Keratinocyte (primary cell): ENCODE results near the gene SKIC8. TPM values are rescaled to one million over a fixed set of nuclear protein-coding genes. Genes with fewer than 3 reads are reported as not detected.

Experiments
- DNase-seq: peaks from one replicate; pipeline ENCODE4 v3.0.0-alpha.2; 2011; ENCODE audit warnings: low read depth, missing footprints, low spot score
- FAIRE-seq: peaks from 2 replicates; lab custom pipeline; 2011; peaks lifted over from hg19 to GRCh38; lab: Jason Lieb, UNC
- H2AFZ ChIP-seq: 2 replicates; pipeline ENCODE4 v1.6.0; 2012; ENCODE audit warnings: low read length, control low read depth, inconsistent platforms; ENCODE audit not compliant: control insufficient read depth
- H3K27ac ChIP-seq: 2 replicates; pipeline ENCODE4 v1.5.1; 2011; ENCODE audit warnings: low read length; ENCODE audit not compliant: control insufficient read depth, insufficient read depth
- H3K27me3 ChIP-seq: 3 replicates; pipeline ENCODE4 v1.6.0; 2011; ENCODE audit warnings: low read length; ENCODE audit not compliant: control insufficient read depth, insufficient read depth; ENCODE audit errors: extremely low read depth
- H3K36me3 ChIP-seq, 2 experiments: 2 replicates in 1 of 2; 3 replicates in 1 of 2; pipeline ENCODE4 v1.5.1; 2011; ENCODE audit warnings: low read length in 2 of 2, mild to moderate bottlenecking in 1 of 2; ENCODE audit not compliant: control insufficient read depth in 2 of 2, insufficient read depth in 2 of 2; ENCODE audit errors: extremely low read depth in 1 of 2
- H3K4me1 ChIP-seq: 3 replicates; pipeline ENCODE4 v1.5.1; 2011; ENCODE audit warnings: low read length; ENCODE audit not compliant: control insufficient read depth, insufficient read depth; ENCODE audit errors: extremely low read depth
- H3K4me2 ChIP-seq: 3 replicates; pipeline ENCODE4 v1.6.0; 2011; ENCODE audit warnings: low read depth, low read length; ENCODE audit not compliant: control insufficient read depth, insufficient read depth; ENCODE audit errors: extremely low read depth
- H3K4me3 ChIP-seq, 3 experiments: fragments of 200-600 bp in 1 of 3; sonication (generic) in 1 of 3; 2 replicates in 2 of 3; 3 replicates in 1 of 3; pipeline ENCODE4 v1.5.1; 2011 to 2016; ENCODE audit warnings: low read length in 3 of 3, mild to moderate bottlenecking in 3 of 3, control low read depth in 2 of 3, inconsistent platforms in 1 of 3, low read depth in 1 of 3, mixed read lengths in 1 of 3, mixed run types in 1 of 3, moderate library complexity in 1 of 3; ENCODE audit not compliant: control insufficient read depth in 2 of 3, insufficient read depth in 2 of 3; ENCODE audit errors: extremely low read depth in 1 of 3
- H3K79me2 ChIP-seq: 2 replicates; pipeline ENCODE4 v1.6.0; 2012; ENCODE audit warnings: low read length; ENCODE audit not compliant: control insufficient read depth, insufficient read depth
- H3K9ac ChIP-seq: 3 replicates; pipeline ENCODE4 v1.6.0; 2011; ENCODE audit warnings: low read length; ENCODE audit not compliant: control insufficient read depth, insufficient read depth; ENCODE audit errors: extremely low read depth
- H3K9me1 ChIP-seq: 3 replicates; pipeline ENCODE4 v1.6.0; 2011; ENCODE audit warnings: low read length; ENCODE audit not compliant: control insufficient read depth, insufficient read depth; ENCODE audit errors: extremely low read depth
- H3K9me3 ChIP-seq: 2 replicates; pipeline ENCODE4 v1.5.1; 2012; ENCODE audit warnings: low read depth, low read length; ENCODE audit not compliant: control insufficient read depth
- H4K20me1 ChIP-seq: 3 replicates; pipeline ENCODE4 v1.6.0; 2011; ENCODE audit warnings: low read length; ENCODE audit not compliant: control insufficient read depth, insufficient read depth; ENCODE audit errors: extremely low read depth
- CTCF ChIP-seq, 3 experiments: IDR thresholded peaks in 1 of 3; conservative IDR thresholded peaks in 1 of 3; optimal IDR thresholded peaks in 1 of 3; 2 replicates in 2 of 3; 3 replicates in 1 of 3; pipeline versions ENCODE3 to v1.5.1; 2011; ENCODE audit warnings: low read length in 3 of 3, mild to moderate bottlenecking in 3 of 3, moderate library complexity in 2 of 3, control low read depth in 1 of 3, inconsistent platforms in 1 of 3; ENCODE audit not compliant: insufficient read depth in 2 of 3; ENCODE audit errors: extremely low read depth in 1 of 3
- EZH2 ChIP-seq: IDR thresholded peaks from one replicate; pipeline ENCODE4 v1.6.1; 2012; ENCODE audit warnings: inconsistent platforms, mild to moderate bottlenecking, low read length, moderate library complexity
- dilution Hi-C: fragments of 300-500 bp; cut with MboI; formaldehyde crosslinking; loops from one replicate; pipeline ENCODE4 v1.7.0; 2020; ENCODE audit warnings: low sequenced_read_pairs; ENCODE audit not compliant: extremely low pct_ligation_motif_present
- polyA plus RNA-seq, 5 experiments: library from polyadenylated mRNA; depleted of rRNA in 3 of 5; stranded (reverse) in 3 of 5; stranded (forward) in 1 of 5; unstranded in 1 of 5; fragments of >200 nt; gene quantifications; 1 replicate in 1 of 5; 2 replicates in 3 of 5; 3 replicates in 1 of 5; pipeline versions ENCODE4 v1.2.1 to v1.2.3, GENCODE V29; 2011 to 2012; ENCODE audit warnings: missing spikeins in 2 of 5, low read depth in 1 of 5, low replicate concordance in 1 of 5

SKIC8 gene
- polyA plus RNA-seq, 1 donor (not counting 4 experiments of a cell fraction or from before 2014, with no cell fraction given) = 101 TPM

DNA sequence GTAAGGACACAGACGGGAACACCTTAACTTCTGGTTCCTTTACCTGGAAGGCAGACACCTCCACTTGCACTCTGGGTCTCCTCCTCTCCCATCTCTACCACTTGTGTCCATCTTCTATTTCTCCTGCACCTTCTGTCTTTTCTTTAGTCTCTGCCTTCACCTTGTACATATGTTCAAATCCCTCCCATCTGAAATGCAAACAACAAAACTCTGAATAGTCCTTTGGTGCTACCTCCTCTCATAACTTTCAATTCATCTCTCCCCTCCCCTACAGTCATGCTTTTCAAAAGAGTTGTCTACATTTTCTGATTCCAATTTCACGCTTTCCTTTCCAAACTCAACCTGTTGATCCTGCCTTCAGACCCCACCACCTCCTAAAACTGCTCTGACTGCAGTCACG is 35.4 kb upstream of the SKIC8 start:
- Histone ChIP-seq H4K20me1 (no peaks in the 10 kb centered on the region), H3K27ac (no peak overlapping the region), H3K27me3 (peaks cover 23% of the 10 kb centered on the region), H3K36me3 (no peaks in the 10 kb centered on the region), H2AFZ (no peak overlapping the region), H3K4me2 (no peak overlapping the region), H3K79me2 (no peaks in the 10 kb centered on the region), H3K4me3 (no peak overlapping the region), H3K4me1 (no peaks in the 10 kb centered on the region), H3K9me3 (no peaks in the 10 kb centered on the region), H3K9me1 (no peaks in the 10 kb centered on the region), H3K9ac (no peak overlapping the region)
- DNase-seq (no peak), FAIRE-seq (no peak)
- dilution Hi-C loops = no loop called here
- TF ChIP-seq EZH2 = no peak

- dilution Hi-C loops = no loop called here
- Histone ChIP-seq H3K4me1 (no peaks in the 10 kb centered on the region), H3K4me2 (no peak overlapping the region), H3K9ac (no peak overlapping the region), H3K27ac (no peak overlapping the region), H4K20me1 (no peaks in the 10 kb centered on the region), H3K36me3 (no peaks in the 10 kb centered on the region), H3K9me3 (no peaks in the 10 kb centered on the region), H3K27me3 (peaks cover 8% of the 10 kb centered on the region), H3K4me3 (no peak overlapping the region), H3K79me2 (no peaks in the 10 kb centered on the region), H3K9me1 (no peaks in the 10 kb centered on the region), H2AFZ (no peak overlapping the region)
- no peak for FAIRE-seq
- DNase-seq = no peak
- TF ChIP-seq EZH2 = no peak
- TF ChIP-seq CTCF (optimal IDR thresholded peaks at IDR 0.05 in 1 of 3, IDR thresholded peaks at IDR 0.05 in 1 of 3, conservative IDR thresholded peaks at IDR 0.05 in 1 of 3; ENCODE audit: extremely low read depth in 1 of 3, insufficient read depth in 2 of 3, low read length in 3 of 3) = no peak
Measured at GRCh38 chr15:78329625-78330024, 30.2 kb upstream of the SKIC8 start.

- TF ChIP-seq CTCF (optimal IDR thresholded peaks at IDR 0.05 in 1 of 3, IDR thresholded peaks at IDR 0.05 in 1 of 3, conservative IDR thresholded peaks at IDR 0.05 in 1 of 3; ENCODE audit: extremely low read depth in 1 of 3, insufficient read depth in 2 of 3, low read length in 3 of 3) (no peak), EZH2 (no peak)
- no peak overlapping the region for H3K27ac ChIP-seq
- H4K20me1 ChIP-seq = no peaks in the 10 kb centered on the region
- FAIRE-seq (no peak), DNase-seq (no peak)
- no peaks in the 10 kb centered on the region for H3K4me1 ChIP-seq
- no peak overlapping the region for H3K4me3 ChIP-seq
- H3K9ac ChIP-seq = no peak overlapping the region
- dilution Hi-C loops = no loop called here
- no peaks in the 10 kb centered on the region for H3K79me2 ChIP-seq
- H3K9me1 ChIP-seq = no peaks in the 10 kb centered on the region
- no peaks in the 10 kb centered on the region for H3K36me3 ChIP-seq
- H2AFZ ChIP-seq = no peak overlapping the region
- H3K27me3 ChIP-seq = peaks cover 8% of the 10 kb centered on the region
- no peaks in the 10 kb centered on the region for H3K9me3 ChIP-seq
- no peak overlapping the region for H3K4me2 ChIP-seq
Measured at GRCh38 chr15:78327466-78327865, 28.1 kb upstream of the SKIC8 start.
